BLaER1 treated with 17β-estradiol and CSF1 and Interleukin-3, amounts not matched to agents 10 nM and 100 nM (cell line): ENCODE measurements around the gene FOLR3.
"Not testable (repeated sequence)": the region's sequence is repeated elsewhere in the genome, so short reads cannot be mapped to it uniquely, and the experiment has no call there.

Experiments
- H3K27ac ChIP-seq, 11 experiments: shearing (Covaris generic); formaldehyde crosslinking; 2 replicates each; pipeline ENCODE4 v1.8.1; 2022
- H3K27me3 ChIP-seq, 11 experiments: shearing (Covaris generic); formaldehyde crosslinking; 2 replicates each; pipeline ENCODE4 v1.8.1; 2022
- H3K36me3 ChIP-seq, 11 experiments: shearing (Covaris generic); formaldehyde crosslinking; 2 replicates each; pipeline ENCODE4 v1.8.1; 2022
- H3K4me1 ChIP-seq, 10 experiments: shearing (Covaris generic); formaldehyde crosslinking; 2 replicates each; pipeline ENCODE4 v1.8.1; 2022
- H3K4me2 ChIP-seq, 11 experiments: shearing (Covaris generic); formaldehyde crosslinking; 2 replicates each; pipeline ENCODE4 v1.8.1; 2022
- H3K4me3 ChIP-seq, 10 experiments: shearing (Covaris generic); formaldehyde crosslinking; 2 replicates each; pipeline ENCODE4 v1.8.1; 2022
- H3K9ac ChIP-seq, 11 experiments: shearing (Covaris generic); formaldehyde crosslinking; 2 replicates each; pipeline ENCODE4 v1.8.1; 2022
- H3K9me3 ChIP-seq, 11 experiments: shearing (Covaris generic); formaldehyde crosslinking; replicated peaks in 1 of 11; 2 replicates each; pipeline ENCODE4 v1.8.1; 2022
- H4K20me1 ChIP-seq, 11 experiments: shearing (Covaris generic); formaldehyde crosslinking; 2 replicates each; pipeline ENCODE4 v1.8.1; 2022
- Cebpa-rat ChIP-seq, 11 experiments: shearing (Covaris generic); IDR thresholded peaks; 2 replicates each; pipeline ENCODE4 v1.8.1; 2022

FOLR3 gene

DNA sequence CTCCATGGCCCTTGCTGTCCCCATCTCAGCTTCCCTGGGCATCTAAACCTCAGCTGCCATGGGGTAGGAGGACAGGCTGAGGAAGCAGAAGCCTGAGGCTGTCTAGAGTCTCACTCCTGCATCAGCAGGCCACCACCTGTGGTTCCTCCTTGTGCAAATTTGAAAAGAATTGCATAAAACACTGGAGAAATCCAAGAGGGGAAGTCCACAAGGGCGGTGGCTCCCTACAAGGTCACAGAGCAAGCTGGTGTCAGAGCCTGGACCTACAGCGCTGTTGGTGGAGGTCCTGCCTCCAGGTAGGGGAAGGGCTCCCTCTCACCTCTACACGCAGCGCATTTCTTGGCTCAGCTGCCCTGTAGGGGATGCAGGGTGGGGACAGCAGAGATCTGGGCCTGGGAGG lies at the start of gene FOLR3:
Gene FOLR3, plus strand, starts transcription at position 253 of the 400 bp plus-strand sequence. CDS start 228 bp downstream, outside the sequence.
- not testable (repeated sequence) for H3K36me3 ChIP-seq, H3K9ac ChIP-seq, H3K27ac ChIP-seq, H3K4me3 ChIP-seq, H3K9me3 ChIP-seq, H4K20me1 ChIP-seq, H3K27me3 ChIP-seq
- Histone ChIP-seq H3K4me2 (peak within 1 kb of the TSS in 1 of 11 experiments; percentile 40; a peak in 1 of 22 replicates), H3K4me1 (peaks cover 0 to 40% (median 3%) of the 10 kb centered on the region in 10 experiments; a peak in 10 of 20 replicates)

GRCh38 chr11:72088076-72088808 lies 47.3 kb upstream of the FOLR3 start:
- peaks cover 30 to 61% (median 41%) of the 10 kb centered on the region in 11 experiments; a peak in 21 of 22 replicates for H3K36me3 ChIP-seq
- peaks cover 7 to 42% (median 12%) of the 10 kb centered on the region in 10 experiments; a peak in 19 of 20 replicates for H3K4me1 ChIP-seq
- no peak overlapping the region for H3K4me2 ChIP-seq
- TF ChIP-seq Cebpa-rat (IDR thresholded peaks at IDR 0.05) = no peak
- no peak overlapping the region for H3K27ac ChIP-seq
- no peaks in the 10 kb centered on the region; a peak in 2 of 22 replicates for H4K20me1 ChIP-seq
- no peak overlapping the region for H3K4me3 ChIP-seq
- no peaks in the 10 kb centered on the region for H3K9me3 ChIP-seq
- H3K9ac ChIP-seq = peak overlapping the region in 3 of 11 experiments; percentile 2 to 42 (median 28); a peak in 2 of 22 replicates
- H3K27me3 ChIP-seq = no peaks in the 10 kb centered on the region

- peaks cover 7 to 38% (median 12%) of the 10 kb centered on the region in 10 experiments; a peak in 19 of 20 replicates for H3K4me1 ChIP-seq
- peak overlapping the region; percentile 18 to 83 (median 49); a peak in 21 of 22 replicates for H3K4me2 ChIP-seq
- no peaks in the 10 kb centered on the region for H3K9me3 ChIP-seq
- H3K27me3 ChIP-seq = no peaks in the 10 kb centered on the region
- peak overlapping the region; percentile 44 to 60 (median 52); a peak in 19 of 22 replicates for H3K27ac ChIP-seq
- peaks cover 55 to 77% (median 65%) of the 10 kb centered on the region in 11 experiments for H3K36me3 ChIP-seq
- H3K9ac ChIP-seq = peak overlapping the region in 5 of 11 experiments; percentile 9 to 35 (median 15); a peak in 4 of 22 replicates
- H3K4me3 ChIP-seq = no peak overlapping the region
- H4K20me1 ChIP-seq = peaks cover 0 to 9% (median 0%) of the 10 kb centered on the region in 11 experiments; a peak in 2 of 22 replicates
- TF ChIP-seq Cebpa-rat (IDR thresholded peaks at IDR 0.05) = no peak
Observed at GRCh38 chr11:72091292-72091691, 44.2 kb upstream of the FOLR3 start.

GRCh38 chr11:72098741-72099140 lies 36.8 kb upstream of the FOLR3 start:
- Histone ChIP-seq H3K4me3 (no peak overlapping the region), H4K20me1 (peaks cover 0 to 45% (median 17%) of the 10 kb centered on the region in 11 experiments; a peak in 12 of 22 replicates), H3K9me3 (peaks cover 0 to 2% (median 0%) of the 10 kb centered on the region in 11 experiments; a peak in 3 of 22 replicates), H3K27me3 (no peaks in the 10 kb centered on the region), H3K9ac (peak overlapping the region in 4 of 11 experiments; percentile 27 to 97 (median 69); a peak in 5 of 22 replicates), H3K27ac (peak overlapping the region in 2 of 11 experiments; percentile 55 to 97; a peak in 1 of 22 replicates), H3K4me1 (peaks cover 20 to 46% (median 33%) of the 10 kb centered on the region in 10 experiments), H3K36me3 (peaks cover 60 to 83% (median 69%) of the 10 kb centered on the region in 11 experiments), H3K4me2 (peak overlapping the region in 3 of 11 experiments; percentile 80 to 100 (median 96); a peak in 5 of 22 replicates)
- TF ChIP-seq Cebpa-rat (IDR thresholded peaks at IDR 0.05) = no peak

GRCh38 chr11:72100009-72100408 lies 35.5 kb upstream of the FOLR3 start:
- Histone ChIP-seq H3K9me3 (peaks cover 0 to 6% (median 0%) of the 10 kb centered on the region in 11 experiments; a peak in 3 of 22 replicates), H3K4me1 (peaks cover 23 to 53% (median 36%) of the 10 kb centered on the region in 10 experiments), H3K27me3 (no peaks in the 10 kb centered on the region), H3K4me3 (peak overlapping the region in 3 of 10 experiments; percentile 5 to 92 (median 88); a peak in 2 of 20 replicates), H3K4me2 (peak overlapping the region in 10 of 11 experiments; percentile 50 to 100 (median 94); a peak in 18 of 22 replicates), H3K27ac (peak overlapping the region in 10 of 11 experiments; percentile 11 to 98 (median 52); a peak in 17 of 22 replicates), H3K36me3 (peaks cover 48 to 70% (median 58%) of the 10 kb centered on the region in 11 experiments), H3K9ac (peak overlapping the region in 9 of 11 experiments; percentile 1 to 99 (median 30); a peak in 10 of 22 replicates), H4K20me1 (peaks cover 0 to 42% (median 17%) of the 10 kb centered on the region in 11 experiments; a peak in 12 of 22 replicates)
- no peak for TF ChIP-seq Cebpa-rat (IDR thresholded peaks at IDR 0.05)

- H3K27ac ChIP-seq = peak overlapping the region in 10 of 11 experiments; percentile 11 to 98 (median 52); a peak in 18 of 22 replicates
- peak overlapping the region in 3 of 10 experiments; percentile 17 to 92 (median 88); a peak in 2 of 20 replicates for H3K4me3 ChIP-seq
- H3K27me3 ChIP-seq = no peaks in the 10 kb centered on the region
- peak overlapping the region; percentile 1 to 99 (median 30); a peak in 12 of 22 replicates for H3K9ac ChIP-seq
- H3K9me3 ChIP-seq = peaks cover 0 to 6% (median 0%) of the 10 kb centered on the region in 11 experiments; a peak in 3 of 22 replicates
- peaks cover 23 to 53% (median 36%) of the 10 kb centered on the region in 10 experiments for H3K4me1 ChIP-seq
- H4K20me1 ChIP-seq = peaks cover 0 to 38% (median 17%) of the 10 kb centered on the region in 11 experiments; a peak in 12 of 22 replicates
- peak overlapping the region in 10 of 11 experiments; percentile 50 to 100 (median 94); a peak in 20 of 22 replicates for H3K4me2 ChIP-seq
- peaks cover 44 to 69% (median 53%) of the 10 kb centered on the region in 11 experiments for H3K36me3 ChIP-seq
- TF ChIP-seq Cebpa-rat (IDR thresholded peaks at IDR 0.05) = no peak
Observed at GRCh38 chr11:72100462-72100861, 35.1 kb upstream of the FOLR3 start.

DNA sequence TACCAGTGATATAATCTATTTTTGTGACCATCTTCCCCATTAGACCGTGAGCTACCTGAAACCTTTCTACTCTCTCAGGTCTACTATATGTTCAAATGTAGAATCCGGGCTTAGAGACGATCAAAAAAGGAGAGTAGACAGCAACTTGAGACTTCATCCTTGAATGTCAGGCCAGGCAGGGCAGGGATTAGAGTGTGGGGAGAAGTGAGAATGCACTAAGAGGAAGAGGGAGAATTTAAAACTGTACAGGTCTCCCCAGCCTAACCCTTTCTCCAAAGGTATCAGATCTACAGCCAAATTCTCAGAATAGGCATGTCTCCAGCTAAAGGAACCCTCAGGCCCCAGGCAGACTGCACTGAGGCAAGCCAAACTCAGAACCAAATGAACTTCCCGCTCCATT lies 33.4 kb upstream of the FOLR3 start:
- peaks cover 0 to 37% (median 17%) of the 10 kb centered on the region in 11 experiments; a peak in 12 of 22 replicates for H4K20me1 ChIP-seq
- peak overlapping the region; percentile 95 to 99 (median 97) for H3K27ac ChIP-seq
- H3K9me3 ChIP-seq = peaks cover 0 to 6% (median 0%) of the 10 kb centered on the region in 11 experiments; a peak in 3 of 22 replicates
- no peaks in the 10 kb centered on the region for H3K27me3 ChIP-seq
- H3K4me3 ChIP-seq = peak overlapping the region; percentile 75 to 94 (median 88)
- TF ChIP-seq Cebpa-rat (IDR thresholded peaks at IDR 0.05) = no peak
- H3K36me3 ChIP-seq = peaks cover 27 to 69% (median 41%) of the 10 kb centered on the region in 11 experiments
- peaks cover 23 to 53% (median 36%) of the 10 kb centered on the region in 10 experiments for H3K4me1 ChIP-seq
- H3K9ac ChIP-seq = peak overlapping the region; percentile 93 to 99 (median 97)
- H3K4me2 ChIP-seq = peak overlapping the region; percentile 80 to 100 (median 96)

- Histone ChIP-seq H3K4me3 (peak overlapping the region; percentile 75 to 94 (median 88)), H3K4me2 (peak overlapping the region; percentile 80 to 100 (median 96)), H3K4me1 (peaks cover 23 to 53% (median 36%) of the 10 kb centered on the region in 10 experiments), H3K36me3 (peaks cover 22 to 68% (median 38%) of the 10 kb centered on the region in 11 experiments), H3K27me3 (no peaks in the 10 kb centered on the region), H4K20me1 (peaks cover 0 to 34% (median 17%) of the 10 kb centered on the region in 11 experiments; a peak in 12 of 22 replicates), H3K9ac (peak overlapping the region; percentile 93 to 99 (median 97)), H3K27ac (peak overlapping the region; percentile 95 to 99 (median 97)), H3K9me3 (peaks cover 0 to 6% (median 0%) of the 10 kb centered on the region in 11 experiments; a peak in 3 of 22 replicates)
- TF ChIP-seq Cebpa-rat (IDR thresholded peaks at IDR 0.05) = no peak
Observed at GRCh38 chr11:72102631-72102945, 32.9 kb upstream of the FOLR3 start.
